H1 (cell line): ENCODE results near the gene GCNA. TPM values are rescaled to one million over a fixed set of nuclear protein-coding genes. Genes with fewer than 3 reads are reported as not detected.

Source experiments
- FOSL1 ChIP-seq: IDR thresholded peaks from 2 replicates; pipeline ENCODE4 v1.6.1; 2011; ENCODE audit warnings: mild to moderate bottlenecking, low read depth, low read length, moderate library complexity; ENCODE audit not compliant: insufficient read depth
- GABPA ChIP-seq: IDR thresholded peaks from 2 replicates; pipeline ENCODE4 v1.6.1; 2011; ENCODE audit warnings: mild to moderate bottlenecking, low read length, moderate library complexity, borderline replicate concordance; ENCODE audit not compliant: insufficient read depth
- HDAC6 ChIP-seq: IDR thresholded peaks from one replicate; pipeline ENCODE4 v1.7.1; 2012; ENCODE audit warnings: low read depth, mild to moderate bottlenecking, inconsistent platforms, low read length, moderate library complexity
- RFX5 ChIP-seq: IDR thresholded peaks from 2 replicates; pipeline ENCODE4 v1.6.1; 2011; ENCODE audit warnings: low read depth, low read length, improper control_type of control experiment, borderline replicate concordance
- ZNF274 ChIP-seq: IDR thresholded peaks from 2 replicates; pipeline ENCODE4 v1.7.0; 2012; ENCODE audit warnings: low read length, borderline replicate concordance; ENCODE audit errors: extremely low read depth
- polyA plus RNA-seq, 7 experiments: library from polyadenylated mRNA; depleted of rRNA in 3 of 7; stranded (reverse) in 5 of 7; unstranded in 2 of 7; fragments of >200 nt in 5 of 7; fragments of 200-250 nt in 2 of 7; gene quantifications; 1 replicate in 5 of 7; 2 replicates in 1 of 7; 4 replicates in 1 of 7; pipeline versions ENCODE4 v1.2.1 to v1.2.3, GENCODE V29; 2011 to 2013; ENCODE audit warnings: missing spikeins in 2 of 7, mixed read lengths in 2 of 7
- total RNA-seq: library from RNA; stranded (reverse); fragmentation: NEBNext Ultra II Directional; extraction: Animal tissue kit (Norgen Biotek cat#: 25700); gene quantifications from 2 replicates; pipeline ENCODE4 v1.2.1, GENCODE V29; 2021
- TF ChIP-seq, protein P1 (sequence below): fragments of 300-600 bp; sonication (generic); IDR thresholded peaks from 2 replicates; pipeline ENCODE4 v1.7.1; 2012; ENCODE audit warnings: low read length, moderate library complexity, mild to moderate bottlenecking, inconsistent platforms; ENCODE audit not compliant: insufficient replicate concordance
- TF ChIP-seq, protein P2 (sequence below): IDR thresholded peaks from 2 replicates; pipeline ENCODE4 v1.6.1; 2011; ENCODE audit warnings: low read depth, mild to moderate bottlenecking, low read length; ENCODE audit not compliant: insufficient read depth

The GCNA gene
- total and polyA plus RNA-seq, 2 of the 8 experiments (the other 6 are each of a cell fraction or from before 2014, with no cell fraction given) = 0.41 to 0.95 TPM

DNA sequence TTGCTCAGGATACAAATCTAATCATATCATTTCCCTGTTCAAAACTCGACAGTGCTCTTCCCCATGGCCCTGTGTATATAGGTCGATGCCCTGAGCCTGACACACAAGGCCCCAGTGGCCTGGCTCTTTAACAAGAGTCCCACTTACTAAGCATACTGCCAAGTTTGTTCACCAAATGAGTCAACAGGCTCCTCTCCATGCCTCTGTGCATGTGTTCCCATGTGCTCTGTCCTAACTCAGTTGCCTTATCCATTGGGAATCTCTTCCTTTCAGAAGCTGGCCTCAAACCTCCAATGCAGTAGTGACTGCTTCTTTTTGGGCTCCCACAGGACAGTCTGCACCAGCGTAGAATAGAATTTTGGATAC is 59.0 kb downstream of the GCNA start (continued):
- TF ChIP-seq, protein P1, sequence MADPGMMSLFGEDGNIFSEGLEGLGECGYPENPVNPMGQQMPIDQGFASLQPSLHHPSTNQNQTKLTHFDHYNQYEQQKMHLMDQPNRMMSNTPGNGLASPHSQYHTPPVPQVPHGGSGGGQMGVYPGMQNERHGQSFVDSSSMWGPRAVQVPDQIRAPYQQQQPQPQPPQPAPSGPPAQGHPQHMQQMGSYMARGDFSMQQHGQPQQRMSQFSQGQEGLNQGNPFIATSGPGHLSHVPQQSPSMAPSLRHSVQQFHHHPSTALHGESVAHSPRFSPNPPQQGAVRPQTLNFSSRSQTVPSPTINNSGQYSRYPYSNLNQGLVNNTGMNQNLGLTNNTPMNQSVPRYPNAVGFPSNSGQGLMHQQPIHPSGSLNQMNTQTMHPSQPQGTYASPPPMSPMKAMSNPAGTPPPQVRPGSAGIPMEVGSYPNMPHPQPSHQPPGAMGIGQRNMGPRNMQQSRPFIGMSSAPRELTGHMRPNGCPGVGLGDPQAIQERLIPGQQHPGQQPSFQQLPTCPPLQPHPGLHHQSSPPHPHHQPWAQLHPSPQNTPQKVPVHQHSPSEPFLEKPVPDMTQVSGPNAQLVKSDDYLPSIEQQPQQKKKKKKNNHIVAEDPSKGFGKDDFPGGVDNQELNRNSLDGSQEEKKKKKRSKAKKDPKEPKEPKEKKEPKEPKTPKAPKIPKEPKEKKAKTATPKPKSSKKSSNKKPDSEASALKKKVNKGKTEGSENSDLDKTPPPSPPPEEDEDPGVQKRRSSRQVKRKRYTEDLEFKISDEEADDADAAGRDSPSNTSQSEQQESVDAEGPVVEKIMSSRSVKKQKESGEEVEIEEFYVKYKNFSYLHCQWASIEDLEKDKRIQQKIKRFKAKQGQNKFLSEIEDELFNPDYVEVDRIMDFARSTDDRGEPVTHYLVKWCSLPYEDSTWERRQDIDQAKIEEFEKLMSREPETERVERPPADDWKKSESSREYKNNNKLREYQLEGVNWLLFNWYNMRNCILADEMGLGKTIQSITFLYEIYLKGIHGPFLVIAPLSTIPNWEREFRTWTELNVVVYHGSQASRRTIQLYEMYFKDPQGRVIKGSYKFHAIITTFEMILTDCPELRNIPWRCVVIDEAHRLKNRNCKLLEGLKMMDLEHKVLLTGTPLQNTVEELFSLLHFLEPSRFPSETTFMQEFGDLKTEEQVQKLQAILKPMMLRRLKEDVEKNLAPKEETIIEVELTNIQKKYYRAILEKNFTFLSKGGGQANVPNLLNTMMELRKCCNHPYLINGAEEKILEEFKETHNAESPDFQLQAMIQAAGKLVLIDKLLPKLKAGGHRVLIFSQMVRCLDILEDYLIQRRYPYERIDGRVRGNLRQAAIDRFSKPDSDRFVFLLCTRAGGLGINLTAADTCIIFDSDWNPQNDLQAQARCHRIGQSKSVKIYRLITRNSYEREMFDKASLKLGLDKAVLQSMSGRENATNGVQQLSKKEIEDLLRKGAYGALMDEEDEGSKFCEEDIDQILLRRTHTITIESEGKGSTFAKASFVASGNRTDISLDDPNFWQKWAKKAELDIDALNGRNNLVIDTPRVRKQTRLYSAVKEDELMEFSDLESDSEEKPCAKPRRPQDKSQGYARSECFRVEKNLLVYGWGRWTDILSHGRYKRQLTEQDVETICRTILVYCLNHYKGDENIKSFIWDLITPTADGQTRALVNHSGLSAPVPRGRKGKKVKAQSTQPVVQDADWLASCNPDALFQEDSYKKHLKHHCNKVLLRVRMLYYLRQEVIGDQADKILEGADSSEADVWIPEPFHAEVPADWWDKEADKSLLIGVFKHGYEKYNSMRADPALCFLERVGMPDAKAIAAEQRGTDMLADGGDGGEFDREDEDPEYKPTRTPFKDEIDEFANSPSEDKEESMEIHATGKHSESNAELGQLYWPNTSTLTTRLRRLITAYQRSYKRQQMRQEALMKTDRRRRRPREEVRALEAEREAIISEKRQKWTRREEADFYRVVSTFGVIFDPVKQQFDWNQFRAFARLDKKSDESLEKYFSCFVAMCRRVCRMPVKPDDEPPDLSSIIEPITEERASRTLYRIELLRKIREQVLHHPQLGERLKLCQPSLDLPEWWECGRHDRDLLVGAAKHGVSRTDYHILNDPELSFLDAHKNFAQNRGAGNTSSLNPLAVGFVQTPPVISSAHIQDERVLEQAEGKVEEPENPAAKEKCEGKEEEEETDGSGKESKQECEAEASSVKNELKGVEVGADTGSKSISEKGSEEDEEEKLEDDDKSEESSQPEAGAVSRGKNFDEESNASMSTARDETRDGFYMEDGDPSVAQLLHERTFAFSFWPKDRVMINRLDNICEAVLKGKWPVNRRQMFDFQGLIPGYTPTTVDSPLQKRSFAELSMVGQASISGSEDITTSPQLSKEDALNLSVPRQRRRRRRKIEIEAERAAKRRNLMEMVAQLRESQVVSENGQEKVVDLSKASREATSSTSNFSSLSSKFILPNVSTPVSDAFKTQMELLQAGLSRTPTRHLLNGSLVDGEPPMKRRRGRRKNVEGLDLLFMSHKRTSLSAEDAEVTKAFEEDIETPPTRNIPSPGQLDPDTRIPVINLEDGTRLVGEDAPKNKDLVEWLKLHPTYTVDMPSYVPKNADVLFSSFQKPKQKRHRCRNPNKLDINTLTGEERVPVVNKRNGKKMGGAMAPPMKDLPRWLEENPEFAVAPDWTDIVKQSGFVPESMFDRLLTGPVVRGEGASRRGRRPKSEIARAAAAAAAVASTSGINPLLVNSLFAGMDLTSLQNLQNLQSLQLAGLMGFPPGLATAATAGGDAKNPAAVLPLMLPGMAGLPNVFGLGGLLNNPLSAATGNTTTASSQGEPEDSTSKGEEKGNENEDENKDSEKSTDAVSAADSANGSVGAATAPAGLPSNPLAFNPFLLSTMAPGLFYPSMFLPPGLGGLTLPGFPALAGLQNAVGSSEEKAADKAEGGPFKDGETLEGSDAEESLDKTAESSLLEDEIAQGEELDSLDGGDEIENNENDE = no peak
- TF ChIP-seq HDAC6 (no peak), ZNF274 (no peak), RFX5 (no peak), FOSL1 (no peak), GABPA (no peak)
- TF ChIP-seq, protein P2, sequence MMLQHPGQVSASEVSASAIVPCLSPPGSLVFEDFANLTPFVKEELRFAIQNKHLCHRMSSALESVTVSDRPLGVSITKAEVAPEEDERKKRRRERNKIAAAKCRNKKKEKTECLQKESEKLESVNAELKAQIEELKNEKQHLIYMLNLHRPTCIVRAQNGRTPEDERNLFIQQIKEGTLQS = no peak
- TF ChIP-seq, all 59 proteins: peak for 0
